GM19043 (cell line): Measurements from ENCODE around the gene ELOVL7.
"Not testable (repeated sequence)": the region's sequence is repeated elsewhere in the genome, so short reads cannot be mapped to it uniquely, and the experiment has no call there.

ENCODE experiments used
- ATAC-seq: cut with Tn5 transposase; IDR thresholded peaks from one replicate; pipeline ENCODE4 v1.9.1; 2021; ENCODE audit warnings: low read depth; ENCODE audit not compliant: unreplicated experiment

The ELOVL7 gene

GRCh38 chr5:60843936-60844905, at the start of gene ELOVL7:
Gene ELOVL7 (minus strand): TSS chr5:60844269. CDS start chr5:60787397, 56,872 bp downstream.
- ATAC-seq: peak; percentile 91

- no peak for ATAC-seq
These were observed 49.5 kb upstream of the ELOVL7 start for GRCh38 chr5:60893521-60893920.

DNA sequence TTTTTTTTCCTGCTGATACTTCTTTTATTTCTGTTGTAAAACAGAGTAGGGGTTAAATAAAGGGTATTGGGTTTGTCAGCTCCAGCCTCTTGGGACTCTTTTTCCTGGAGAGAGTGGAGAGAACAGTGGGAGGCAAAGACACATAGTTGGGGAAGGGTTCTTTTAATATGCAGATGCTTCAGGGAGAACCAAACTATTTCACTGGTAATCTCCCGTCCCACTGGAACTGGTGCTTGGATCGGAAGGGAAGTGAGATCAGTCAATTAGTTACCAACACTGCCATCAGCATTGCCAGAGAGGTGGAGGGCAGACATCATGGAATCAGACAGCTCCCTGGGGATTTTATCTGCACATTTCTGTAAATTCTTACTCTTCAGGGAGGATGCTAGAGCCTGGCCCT, 47.6 kb upstream of the ELOVL7 start:
- no peak for ATAC-seq

- peak; percentile 73 for ATAC-seq
These were observed 44.4 kb upstream of the ELOVL7 start for GRCh38 chr5:60888359-60889061.

DNA sequence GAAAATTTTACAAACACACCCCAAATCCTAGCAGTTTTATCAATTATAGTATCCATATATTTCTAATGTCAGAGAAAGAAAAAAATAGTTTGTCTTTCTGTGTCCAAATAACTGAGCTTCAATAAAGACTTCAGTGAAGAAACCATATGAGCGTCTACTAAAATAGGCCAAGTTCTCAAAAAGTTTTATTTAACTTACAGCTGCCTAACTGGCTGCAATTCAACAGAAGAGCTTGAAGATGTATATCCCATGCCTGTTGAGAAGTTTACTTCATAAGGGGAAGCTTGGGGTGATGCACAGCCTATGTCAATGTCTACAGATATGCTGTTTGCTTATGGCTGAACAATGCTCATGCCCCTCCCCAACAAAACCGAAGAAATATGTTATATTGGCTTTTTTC, 43.7 kb upstream of the ELOVL7 start:
- ATAC-seq: no peak

- ATAC-seq: no peak
These were observed 43.0 kb upstream of the ELOVL7 start for GRCh38 chr5:60887096-60887495.

- no peak for ATAC-seq
These were observed 42.1 kb upstream of the ELOVL7 start for GRCh38 chr5:60886158-60886557.

DNA sequence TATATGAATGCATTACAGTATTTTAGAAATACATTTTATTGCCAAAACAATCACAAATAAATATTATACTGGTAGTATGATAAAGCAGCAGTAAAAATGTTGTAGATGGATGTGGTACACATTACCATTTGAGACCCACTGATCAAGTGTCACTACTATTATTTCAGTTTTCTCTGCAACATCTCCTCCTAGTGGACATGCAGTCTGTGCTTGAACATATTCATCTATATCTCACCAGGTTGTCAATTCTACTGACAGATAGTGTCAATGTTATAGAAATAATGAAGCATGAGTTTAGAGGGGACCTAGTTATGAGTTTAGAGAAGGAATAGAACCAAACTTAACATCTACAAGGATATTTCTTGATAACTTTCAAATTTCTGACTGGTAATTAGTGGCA, 39.2 kb upstream of the ELOVL7 start:
- no peak for ATAC-seq

GRCh38 chr5:60872892-60873291, 28.8 kb upstream of the ELOVL7 start:
- ATAC-seq: no peak

GRCh38 chr5:60870857-60871256, 26.8 kb upstream of the ELOVL7 start:
- ATAC-seq: no peak

GRCh38 chr5:60860572-60860971, 16.5 kb upstream of the ELOVL7 start:
- not testable (repeated sequence) for ATAC-seq

DNA sequence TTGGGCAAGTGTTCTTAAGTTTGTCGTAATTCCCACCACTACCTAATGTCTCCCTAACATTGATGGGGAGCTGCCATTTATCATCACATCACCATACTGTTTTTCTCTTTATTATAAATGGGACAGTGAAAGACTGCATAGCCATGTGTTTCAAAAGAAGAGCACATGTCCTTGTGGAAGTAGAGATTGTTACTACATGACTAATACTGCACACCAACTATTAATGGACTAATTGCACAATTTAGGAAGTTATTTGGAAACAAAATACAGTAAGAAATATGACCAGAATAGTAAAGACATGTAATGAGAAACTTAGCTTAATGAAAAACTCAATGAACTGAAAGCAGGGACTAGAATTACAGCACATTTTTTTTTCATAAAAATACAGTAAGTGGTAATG, 12.0 kb upstream of the ELOVL7 start:
- no peak for ATAC-seq

GRCh38 chr5:60852940-60853339, 8.9 kb upstream of the ELOVL7 start:
- no peak for ATAC-seq

DNA sequence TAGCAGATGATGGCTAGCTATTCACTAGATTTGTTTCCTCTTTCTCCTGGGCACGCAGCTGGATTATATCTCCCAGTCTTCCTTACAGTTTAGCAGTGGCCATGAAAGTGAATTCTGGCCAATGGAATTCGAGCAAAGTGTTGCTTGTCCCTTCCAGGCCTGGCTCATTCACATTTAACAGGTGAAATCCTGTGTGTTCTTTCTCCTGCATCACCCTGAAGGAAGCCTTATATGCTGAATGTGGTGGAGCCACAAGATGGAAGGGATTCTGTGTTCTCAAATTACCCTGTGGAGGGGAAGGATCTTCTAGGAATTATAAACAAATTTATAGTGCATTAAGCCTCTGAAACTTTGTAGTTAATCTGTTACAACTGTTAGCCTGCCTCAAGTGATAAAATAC, 8.2 kb upstream of the ELOVL7 start:
- ATAC-seq: no peak

GRCh38 chr5:60851626-60852025, 7.6 kb upstream of the ELOVL7 start:
- no peak for ATAC-seq

GRCh38 chr5:60846298-60846697, 2.2 kb upstream of the ELOVL7 start:
- no peak for ATAC-seq

DNA sequence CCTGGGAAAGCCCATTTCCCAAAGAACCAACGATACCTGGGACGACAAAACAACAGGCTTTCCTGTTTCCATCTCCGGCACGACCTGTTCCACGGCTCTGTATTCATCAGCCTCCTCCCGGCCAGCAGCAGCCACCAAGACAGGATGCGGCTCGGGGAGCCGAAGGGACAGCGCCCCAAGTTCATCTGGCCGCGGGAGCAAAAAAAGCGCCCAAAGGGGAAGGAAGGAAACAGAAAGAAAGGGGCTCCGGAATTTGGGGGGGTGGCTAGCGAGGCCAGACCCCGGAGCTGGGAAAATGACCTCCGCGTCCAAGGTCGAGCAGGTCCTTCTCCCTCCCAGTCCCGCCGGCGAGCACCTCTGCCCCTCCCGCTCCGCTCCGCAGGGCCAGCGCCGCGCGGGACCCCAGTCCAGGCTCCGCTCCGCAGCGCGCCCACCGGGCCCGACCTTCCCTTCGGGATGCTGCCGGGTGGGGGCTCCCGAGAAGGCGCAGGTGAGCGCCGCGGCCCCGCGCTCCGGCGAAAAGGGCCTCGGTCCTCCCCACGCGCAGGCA, 608 bp downstream of the ELOVL7 start:
- ATAC-seq: peak; percentile 19

- ATAC-seq: no peak
These were observed 1.1 kb downstream of the ELOVL7 start for GRCh38 chr5:60842871-60843385.

DNA sequence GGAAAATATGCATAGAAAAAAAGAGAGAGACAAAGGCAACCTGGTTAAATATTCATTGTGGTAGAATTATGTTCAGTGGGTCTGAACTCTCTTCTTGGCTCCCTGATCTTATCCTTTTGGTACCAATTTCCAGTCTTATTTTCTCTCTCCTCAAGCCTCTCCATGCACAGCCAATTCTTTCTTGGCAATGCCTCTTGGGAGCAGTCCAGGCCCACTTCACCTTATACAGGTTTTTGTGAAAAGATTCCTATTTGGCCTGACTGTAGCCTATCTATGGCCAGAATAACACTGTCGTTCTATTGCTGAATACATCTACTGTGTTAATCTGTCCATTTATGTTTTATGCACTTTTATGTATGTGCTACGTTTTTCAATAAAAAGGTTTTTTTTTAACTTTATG, 2.7 kb downstream of the ELOVL7 start:
- ATAC-seq: no peak

GRCh38 chr5:60836131-60836530, 7.9 kb downstream of the ELOVL7 start:
- no peak for ATAC-seq

- ATAC-seq: no peak
These were observed 8.5 kb downstream of the ELOVL7 start for GRCh38 chr5:60835554-60835953.
